ENCODE data around the gene AKR1C8. TPM values are rescaled to one million over a fixed set of nuclear protein-coding genes. Genes with fewer than 3 reads are reported as not detected.
"Not testable (repeated sequence)": the region's sequence is repeated elsewhere in the genome, so short reads cannot be mapped to it uniquely, and the experiment has no call there.

AKR1C8 gene
- total and polyA plus RNA-seq, 3 experiments from 2014 or later, result 0.20 TPM; not detected in 2

DNA sequence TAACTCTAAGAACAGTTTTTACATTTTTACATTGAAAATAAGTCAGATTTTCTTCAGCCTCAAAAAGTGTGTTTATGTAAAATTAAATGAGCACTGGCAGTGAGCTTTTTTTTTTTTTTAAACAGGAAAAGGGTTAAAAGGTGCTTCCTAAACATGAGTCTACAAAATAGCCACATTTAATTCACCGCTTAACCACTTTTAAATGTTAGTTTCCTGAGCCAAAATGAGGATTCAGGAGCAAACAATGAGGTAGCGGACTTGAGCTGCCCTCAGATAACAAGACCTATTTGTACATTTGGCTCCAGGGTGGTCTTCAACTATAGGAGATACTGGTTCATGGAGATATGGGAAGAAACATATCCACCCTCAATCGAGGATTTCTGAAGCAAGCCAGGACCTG is 67.9 kb downstream of the AKR1C8 start:
- no peak for DNase-seq
- Histone ChIP-seq H3K4me3 (ENCODE audit: low read length) (no peak overlapping the region), H3K27ac (ENCODE audit: low read depth, low read length) (no peak overlapping the region), H3K27me3 (ENCODE audit: insufficient read depth, low read length, poor library complexity, severe bottlenecking) (no peaks in the 10 kb centered on the region), H3K4me1 (ENCODE audit: insufficient read depth, low read length) (no peaks in the 10 kb centered on the region), H3K36me3 (ENCODE audit: insufficient read depth, low read length) (no peaks in the 10 kb centered on the region), H3K9me3 (ENCODE audit: low read length) (no peaks in the 10 kb centered on the region)
- no peak overlapping the region for H3K27ac Mint-ChIP-seq
- no peaks in the 10 kb centered on the region for H3K4me1 Mint-ChIP-seq
- H3K27me3 Mint-ChIP-seq, result no peaks in the 10 kb centered on the region
- ChIA-PET CTCF (no interaction called here), POLR2A (no interaction called here)
- H3K36me3 Mint-ChIP-seq, result peaks cover 0 to 12% (median 3%) of the 10 kb centered on the region in 3 donors
- peaks cover 0 to 7% (median 4%) of the 10 kb centered on the region in 5 donors for H3K9me3 Mint-ChIP-seq
- no peak overlapping the region for H3K4me3 Mint-ChIP-seq

DNA sequence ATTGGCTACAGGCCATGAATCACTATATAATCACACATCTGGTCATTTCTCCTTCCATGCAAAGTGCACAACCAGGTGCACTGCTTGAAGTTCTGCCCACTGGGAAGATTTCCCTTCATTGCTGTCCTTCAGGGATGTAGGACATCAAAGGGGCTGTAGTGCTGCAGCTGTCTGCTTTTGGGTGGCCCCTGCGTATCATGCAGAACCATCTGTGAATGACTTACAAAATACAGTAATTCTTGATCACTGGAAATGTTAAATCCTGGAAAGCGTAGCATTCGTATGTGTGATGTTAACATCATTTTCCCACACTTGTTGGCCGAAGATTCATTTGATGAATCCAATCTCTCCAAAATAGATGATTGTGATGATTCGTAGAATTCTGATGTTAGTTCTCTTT is 68.3 kb downstream of the AKR1C8 start:
- ChIA-PET POLR2A (no interaction called here), CTCF (no interaction called here)
- no peaks in the 10 kb centered on the region for H3K9me3 ChIP-seq (ENCODE audit: low read length)
- no peak overlapping the region for H3K4me3 Mint-ChIP-seq
- no peak for DNase-seq
- H3K27ac Mint-ChIP-seq, result no peak overlapping the region
- peaks cover 0 to 8% (median 3%) of the 10 kb centered on the region in 3 donors for H3K36me3 Mint-ChIP-seq
- no peaks in the 10 kb centered on the region for H3K27me3 ChIP-seq (ENCODE audit: insufficient read depth, low read length, poor library complexity, severe bottlenecking)
- peaks cover 0 to 7% (median 4%) of the 10 kb centered on the region in 5 donors for H3K9me3 Mint-ChIP-seq
- H3K4me3 ChIP-seq (ENCODE audit: low read length), result no peak overlapping the region
- H3K36me3 ChIP-seq (ENCODE audit: insufficient read depth, low read length), result no peaks in the 10 kb centered on the region
- H3K27me3 Mint-ChIP-seq, result no peaks in the 10 kb centered on the region
- H3K4me1 ChIP-seq (ENCODE audit: insufficient read depth, low read length), result no peaks in the 10 kb centered on the region
- no peaks in the 10 kb centered on the region for H3K4me1 Mint-ChIP-seq
- no peak overlapping the region for H3K27ac ChIP-seq (ENCODE audit: low read depth, low read length)

DNA sequence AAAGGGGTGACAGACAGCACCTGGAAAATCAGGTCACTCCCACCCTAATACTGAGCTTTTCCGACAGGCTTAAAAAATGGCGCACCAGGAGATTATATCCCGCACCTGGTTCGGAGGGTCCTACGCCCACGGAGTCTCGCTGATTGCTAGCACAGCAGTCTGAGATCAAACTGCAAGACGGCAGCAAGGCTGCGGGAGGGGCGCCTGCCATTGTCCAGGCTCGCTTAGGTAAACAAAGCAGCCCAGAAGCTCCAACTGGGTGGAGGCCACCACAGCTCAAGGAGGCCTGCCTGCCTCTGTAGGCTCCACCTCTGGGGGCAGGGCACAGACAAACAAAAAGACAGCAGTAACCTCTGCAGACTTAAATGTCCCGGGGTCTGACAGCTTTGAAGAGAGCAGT is 75.1 kb downstream of the AKR1C8 start:
- DNase-seq; H3K9me3 ChIP-seq (ENCODE audit: low read length); H3K27ac Mint-ChIP-seq; H3K4me1 Mint-ChIP-seq; CTCF ChIA-PET; H3K36me3 ChIP-seq (ENCODE audit: insufficient read depth, low read length); H3K4me3 ChIP-seq (ENCODE audit: low read length); H3K36me3 Mint-ChIP-seq; H3K4me1 ChIP-seq (ENCODE audit: insufficient read depth, low read length); H3K27ac ChIP-seq (ENCODE audit: low read depth, low read length); H3K4me3 Mint-ChIP-seq; H3K27me3 ChIP-seq (ENCODE audit: insufficient read depth, low read length, poor library complexity, severe bottlenecking); POLR2A ChIA-PET; H3K27me3 Mint-ChIP-seq; H3K9me3 Mint-ChIP-seq: not testable (repeated sequence)

- no peaks in the 10 kb centered on the region for H3K27me3 Mint-ChIP-seq
These were observed 76.1 kb downstream of the AKR1C8 start for GRCh38 chr10:5108658-5109416.

GRCh38 chr10:5107860-5108526 is 77.0 kb downstream of the AKR1C8 start:
- Mint-ChIP-seq H3K4me1 (no peaks in the 10 kb centered on the region), H3K27me3 (no peaks in the 10 kb centered on the region), H3K27ac (peak overlapping the region in 1 of 8 donors; percentile 23), H3K9me3 (peaks cover 0 to 3% (median 0%) of the 10 kb centered on the region in 5 donors), H3K4me3 (no peak overlapping the region), H3K36me3 (peaks cover 0 to 11% (median 0%) of the 10 kb centered on the region in 3 donors)
- Histone ChIP-seq H3K27ac (ENCODE audit: low read depth, low read length) (no peak overlapping the region), H3K9me3 (ENCODE audit: low read length) (no peaks in the 10 kb centered on the region), H3K27me3 (ENCODE audit: insufficient read depth, low read length, poor library complexity, severe bottlenecking) (no peaks in the 10 kb centered on the region), H3K4me3 (ENCODE audit: low read length) (no peak overlapping the region), H3K36me3 (ENCODE audit: insufficient read depth, low read length) (no peaks in the 10 kb centered on the region), H3K4me1 (ENCODE audit: insufficient read depth, low read length) (no peaks in the 10 kb centered on the region)
- ChIA-PET CTCF (interaction anchor here (0.6 kb wide), 1 partner anchor 51 kb away, joined by 3 read pairs; no protein-coding TSS in a partner anchor), POLR2A (no interaction called here)
- DNase-seq, result no peak

More at GRCh38 chr10:5108658-5109416, 76.1 kb downstream of the AKR1C8 start:
- Histone ChIP-seq H3K4me3 (ENCODE audit: low read length) (no peak overlapping the region), H3K9me3 (ENCODE audit: low read length) (no peaks in the 10 kb centered on the region), H3K27ac (ENCODE audit: low read depth, low read length) (no peak overlapping the region), H3K4me1 (ENCODE audit: insufficient read depth, low read length) (no peaks in the 10 kb centered on the region), H3K27me3 (ENCODE audit: insufficient read depth, low read length, poor library complexity, severe bottlenecking) (no peaks in the 10 kb centered on the region), H3K36me3 (ENCODE audit: insufficient read depth, low read length) (no peaks in the 10 kb centered on the region)
- Mint-ChIP-seq H3K27ac (no peak overlapping the region), H3K4me1 (no peaks in the 10 kb centered on the region), H3K4me3 (no peak overlapping the region), H3K36me3 (peaks cover 0 to 5% (median 0%) of the 10 kb centered on the region in 3 donors), H3K9me3 (peaks cover 0 to 3% (median 0%) of the 10 kb centered on the region in 5 donors)
- ChIA-PET POLR2A (no interaction called here), CTCF (no interaction called here)
- no peak for DNase-seq

DNA sequence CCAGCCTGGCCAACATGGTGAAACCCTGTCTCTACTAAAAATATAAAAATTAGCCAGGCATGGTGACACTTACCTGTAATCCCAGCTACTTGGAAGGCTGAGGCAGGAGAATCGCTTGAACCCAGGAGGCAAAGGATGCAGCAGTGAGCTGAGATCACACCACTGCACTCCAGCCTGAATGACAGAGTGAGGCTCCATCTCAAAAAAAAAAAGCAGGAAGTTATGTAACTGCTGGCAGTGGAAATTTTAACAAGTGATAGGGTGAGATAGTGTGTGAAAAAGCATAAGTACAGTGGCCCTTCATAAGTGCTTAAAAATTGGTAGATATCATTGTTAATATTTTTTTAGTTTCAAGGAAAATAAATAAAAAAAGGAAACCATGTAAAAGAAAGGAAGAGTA is 78.4 kb downstream of the AKR1C8 start:
- H3K4me1 Mint-ChIP-seq, result no peaks in the 10 kb centered on the region
- H3K36me3 Mint-ChIP-seq, result peaks cover 0 to 12% (median 0%) of the 10 kb centered on the region in 3 donors
- DNase-seq, result no peak
- H3K27ac Mint-ChIP-seq, result no peak overlapping the region
- CTCF ChIA-PET, result no interaction called here
- Histone ChIP-seq H3K9me3 (ENCODE audit: low read length) (no peaks in the 10 kb centered on the region), H3K4me1 (ENCODE audit: insufficient read depth, low read length) (no peaks in the 10 kb centered on the region), H3K36me3 (ENCODE audit: insufficient read depth, low read length) (no peaks in the 10 kb centered on the region), H3K27ac (ENCODE audit: low read depth, low read length) (no peak overlapping the region), H3K4me3 (ENCODE audit: low read length) (no peak overlapping the region), H3K27me3 (ENCODE audit: insufficient read depth, low read length, poor library complexity, severe bottlenecking) (no peaks in the 10 kb centered on the region)
- H3K9me3 Mint-ChIP-seq, result peaks cover 0 to 3% (median 0%) of the 10 kb centered on the region in 5 donors
- H3K4me3 Mint-ChIP-seq, result no peak overlapping the region
- no peaks in the 10 kb centered on the region for H3K27me3 Mint-ChIP-seq
- POLR2A ChIA-PET, result no interaction called here

GRCh38 chr10:5105626-5106025 is 79.3 kb downstream of the AKR1C8 start:
- CTCF ChIA-PET, result no interaction called here
- Histone ChIP-seq H3K36me3 (ENCODE audit: insufficient read depth, low read length) (no peaks in the 10 kb centered on the region), H3K27me3 (ENCODE audit: insufficient read depth, low read length, poor library complexity, severe bottlenecking) (no peaks in the 10 kb centered on the region), H3K9me3 (ENCODE audit: low read length) (no peaks in the 10 kb centered on the region), H3K4me1 (ENCODE audit: insufficient read depth, low read length) (no peaks in the 10 kb centered on the region), H3K27ac (ENCODE audit: low read depth, low read length) (no peak overlapping the region), H3K4me3 (ENCODE audit: low read length) (no peak overlapping the region)
- H3K27ac Mint-ChIP-seq, result no peak overlapping the region
- POLR2A ChIA-PET, result no interaction called here
- H3K36me3 Mint-ChIP-seq, result peaks cover 0 to 12% (median 0%) of the 10 kb centered on the region in 3 donors
- no peaks in the 10 kb centered on the region for H3K27me3 Mint-ChIP-seq
- no peak for DNase-seq
- no peaks in the 10 kb centered on the region for H3K4me1 Mint-ChIP-seq
- no peak overlapping the region for H3K4me3 Mint-ChIP-seq
- H3K9me3 Mint-ChIP-seq, result peaks cover 0 to 2% (median 0%) of the 10 kb centered on the region in 5 donors

Data from CD8-positive, alpha-beta memory T cell (primary cell).